GM12891 (cell line): Measurements from ENCODE around the gene BCAS1.
"Not testable (repeated sequence)": the region's sequence is repeated elsewhere in the genome, so short reads cannot be mapped to it uniquely, and the experiment has no call there.

ENCODE experiments used
- DNase-seq: peaks from one replicate; pipeline ENCODE4 v3.0.0; 2011; ENCODE audit warnings: low spot score; ENCODE audit not compliant: insufficient read length
- FAIRE-seq: peaks from 2 replicates; lab custom pipeline; 2011; peaks lifted over from hg19 to GRCh38; lab: Jason Lieb, UNC
- PAX5 ChIP-seq: IDR thresholded peaks from 2 replicates; pipeline ENCODE4 v1.6.1; 2011; ENCODE audit warnings: low read length, moderate library complexity, mild to moderate bottlenecking; ENCODE audit not compliant: insufficient read depth, severe bottlenecking
- POLR2A ChIP-seq: IDR thresholded peaks from 2 replicates; pipeline ENCODE4 v1.6.1; 2011; ENCODE audit warnings: low read depth, low read length, control low read depth
- POLR2AphosphoS5 ChIP-seq: IDR thresholded peaks from 2 replicates; pipeline ENCODE4 v1.6.1; 2011; ENCODE audit warnings: low read depth, low read length, control low read depth
- POU2F2 ChIP-seq: IDR thresholded peaks from 2 replicates; pipeline ENCODE4 v1.6.1; 2011; ENCODE audit warnings: low read depth, mild to moderate bottlenecking, control low read depth, low read length, moderate library complexity
- SPI1 ChIP-seq: IDR thresholded peaks from 2 replicates; pipeline ENCODE4 v1.6.1; 2011; ENCODE audit warnings: low read depth, low read length, control low read depth
- TAF1 ChIP-seq: IDR thresholded peaks from 2 replicates; pipeline ENCODE4 v1.6.1; 2011; ENCODE audit warnings: low read depth, low read length, control low read depth

Gene BCAS1

DNA sequence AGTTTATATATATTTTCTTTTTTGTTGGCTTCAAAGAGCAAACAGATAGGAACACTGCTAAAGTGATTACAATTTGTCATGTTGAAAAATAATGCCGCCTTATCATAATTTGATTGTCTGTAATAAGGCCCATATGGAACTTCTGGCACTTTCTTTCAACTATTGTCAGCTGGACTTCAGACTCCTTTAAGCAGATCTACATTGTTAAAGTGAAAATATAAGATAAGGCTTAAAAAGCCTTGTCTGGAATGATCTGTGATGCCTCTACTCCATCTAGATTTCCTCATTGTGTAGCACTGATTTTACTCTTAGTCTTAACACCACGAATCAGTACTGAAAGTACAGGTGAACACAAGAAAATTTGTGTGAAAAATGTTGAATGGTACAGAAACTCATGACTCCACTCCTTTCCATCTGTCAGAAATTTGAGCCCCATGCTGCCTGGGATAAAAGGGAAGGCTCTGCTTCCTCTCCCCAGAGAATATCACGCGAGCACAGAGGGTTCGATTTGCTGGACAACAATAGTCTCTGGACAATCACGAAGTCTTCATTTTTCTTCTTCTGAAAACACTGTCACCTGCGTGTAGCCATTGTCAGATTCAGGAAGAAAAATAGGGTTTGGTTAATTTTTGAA lies 56.0 kb downstream of the BCAS1 start:
- DNase-seq = no peak
- peak; percentile 60 for FAIRE-seq
- TF ChIP-seq POU2F2 (no peak), POLR2A (no peak), SPI1 (no peak), TAF1 (no peak), PAX5 (no peak), POLR2AphosphoS5 (no peak)

DNA sequence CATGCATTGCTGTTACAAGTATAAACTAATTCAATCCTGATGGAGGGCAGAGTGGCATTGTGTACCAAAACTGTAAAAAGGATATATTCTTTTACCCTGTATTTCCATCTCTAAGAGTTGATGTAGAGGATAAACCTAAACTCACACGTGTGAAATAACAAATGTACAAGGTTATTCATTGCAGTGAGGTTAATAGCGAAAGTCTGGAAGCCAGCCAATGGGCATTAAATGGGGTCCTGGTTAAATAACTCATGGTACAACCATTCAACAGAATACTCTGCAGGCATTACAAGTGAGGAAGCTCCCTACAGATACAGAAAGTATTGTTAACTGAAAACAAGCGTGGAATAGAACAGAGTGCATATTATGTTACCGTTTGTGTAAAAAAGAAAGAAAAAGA lies 56.9 kb downstream of the BCAS1 start:
- DNase-seq (no peak), FAIRE-seq (no peak)
- TF ChIP-seq SPI1 (no peak), POU2F2 (no peak), TAF1 (no peak), POLR2A (no peak), PAX5 (no peak), POLR2AphosphoS5 (no peak)

DNA sequence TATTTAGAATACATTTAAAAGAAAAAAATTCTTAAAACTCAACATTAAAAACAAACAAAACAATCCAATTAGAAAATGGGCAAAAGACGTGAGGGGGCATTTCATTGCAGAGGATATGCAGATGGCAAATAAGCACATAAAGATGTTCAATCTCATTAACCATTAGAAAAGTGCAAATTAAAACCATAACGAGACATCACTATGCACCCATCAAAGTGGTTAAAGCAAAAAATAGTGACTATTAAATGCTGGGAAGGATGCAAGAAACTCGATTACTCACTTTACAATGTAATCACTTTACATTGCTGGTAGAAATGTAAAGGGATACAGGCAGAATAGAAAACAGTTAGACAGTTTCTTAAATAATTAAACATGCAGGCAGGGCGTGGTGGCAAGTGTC lies 59.0 kb downstream of the BCAS1 start:
- FAIRE-seq (no peak), DNase-seq (no peak)
- TF ChIP-seq PAX5 (no peak), SPI1 (no peak), TAF1 (no peak), POU2F2 (no peak), POLR2AphosphoS5 (no peak)

DNA sequence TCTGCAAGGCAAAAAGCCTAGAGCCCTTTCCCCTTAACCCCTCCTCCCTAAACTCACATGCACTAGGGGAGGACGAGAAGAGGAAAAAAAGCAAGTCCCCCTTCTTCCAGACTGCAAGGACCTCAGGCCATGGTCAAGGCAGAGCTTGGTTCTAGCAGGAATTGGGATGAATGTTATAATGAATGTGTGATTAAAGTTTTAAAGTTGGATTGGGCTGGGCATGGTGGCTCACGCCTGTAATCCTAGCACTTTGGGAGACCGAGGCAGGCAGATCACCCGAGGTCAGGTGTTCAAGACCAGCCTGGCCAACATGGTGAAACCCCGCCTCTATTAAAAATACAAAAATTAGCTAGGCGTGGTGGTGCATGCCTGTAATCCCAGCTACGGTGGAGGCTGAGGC lies 64.2 kb downstream of the BCAS1 start:
- not testable (repeated sequence) for DNase-seq, FAIRE-seq

DNA sequence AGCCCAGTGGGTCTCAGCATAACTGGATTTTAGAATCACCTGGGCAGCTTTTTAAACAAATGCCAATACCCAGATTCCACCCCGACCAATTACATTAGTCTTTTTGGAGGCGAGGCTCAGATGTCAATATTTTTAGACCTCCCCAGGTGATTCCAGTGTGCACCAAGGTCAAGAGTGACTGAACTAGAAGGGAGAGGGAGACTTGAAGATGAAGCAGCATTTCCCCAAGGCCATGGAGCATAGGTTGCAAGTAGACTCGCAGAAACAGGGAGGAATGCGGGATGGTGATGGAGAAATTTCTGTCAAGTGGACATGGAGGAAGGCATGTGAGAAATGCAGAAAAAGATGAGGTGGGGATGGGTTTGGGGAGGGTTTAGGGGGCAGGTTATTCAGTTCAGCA lies 64.9 kb downstream of the BCAS1 start:
- no peak for DNase-seq
- TF ChIP-seq POLR2A = no peak
- FAIRE-seq = no peak

DNA sequence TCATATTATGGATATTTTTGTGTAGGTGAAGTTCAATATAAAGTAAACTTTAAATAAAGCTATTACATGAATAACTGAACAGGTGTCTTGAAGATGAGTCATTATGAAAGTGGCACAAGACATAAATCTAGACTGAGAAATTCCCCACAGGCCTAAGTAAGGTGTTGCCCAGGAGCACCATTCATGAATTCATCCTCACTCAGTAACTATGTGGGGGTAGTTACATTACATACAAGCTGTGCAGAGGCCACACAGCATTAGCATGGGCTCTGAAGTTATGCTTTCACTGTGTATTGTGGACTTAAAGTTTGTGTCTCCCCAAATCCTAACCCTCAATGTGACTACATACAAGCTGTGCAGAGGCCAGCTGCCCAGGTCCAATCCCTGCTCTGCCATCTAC lies 65.9 kb downstream of the BCAS1 start:
- peak; percentile 89 for FAIRE-seq
- TF ChIP-seq PAX5 (no peak), TAF1 (no peak), POLR2A (no peak), POLR2AphosphoS5 (no peak), POU2F2 (no peak), SPI1 (no peak)

DNA sequence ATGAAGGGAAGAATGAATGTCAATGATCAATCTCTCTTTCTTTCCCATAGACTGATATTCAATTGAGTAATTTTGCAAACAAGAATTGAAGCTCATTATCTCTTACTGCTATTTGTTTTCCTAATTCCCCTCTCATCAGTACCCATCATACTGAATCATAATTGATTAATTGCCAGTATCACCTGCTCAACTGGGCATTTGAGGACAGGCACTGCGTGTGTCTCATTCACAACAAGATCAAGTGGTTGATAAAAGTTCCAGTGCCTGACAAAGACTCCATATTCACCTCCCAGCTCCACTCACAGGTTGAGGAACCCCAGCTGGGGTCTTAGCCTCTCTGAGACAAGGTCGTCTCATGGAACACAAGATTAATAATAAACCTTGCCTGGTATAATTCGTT lies 67.7 kb downstream of the BCAS1 start:
- TF ChIP-seq POLR2A = no peak
- no peak for TF ChIP-seq SPI1
- TF ChIP-seq POU2F2 = no peak
- no peak for TF ChIP-seq TAF1
- no peak for TF ChIP-seq POLR2AphosphoS5
- no peak for TF ChIP-seq PAX5
- FAIRE-seq = no peak

More for the DNA sequence above, 65.9 kb downstream of the BCAS1 start:
- no peak for DNase-seq

DNA sequence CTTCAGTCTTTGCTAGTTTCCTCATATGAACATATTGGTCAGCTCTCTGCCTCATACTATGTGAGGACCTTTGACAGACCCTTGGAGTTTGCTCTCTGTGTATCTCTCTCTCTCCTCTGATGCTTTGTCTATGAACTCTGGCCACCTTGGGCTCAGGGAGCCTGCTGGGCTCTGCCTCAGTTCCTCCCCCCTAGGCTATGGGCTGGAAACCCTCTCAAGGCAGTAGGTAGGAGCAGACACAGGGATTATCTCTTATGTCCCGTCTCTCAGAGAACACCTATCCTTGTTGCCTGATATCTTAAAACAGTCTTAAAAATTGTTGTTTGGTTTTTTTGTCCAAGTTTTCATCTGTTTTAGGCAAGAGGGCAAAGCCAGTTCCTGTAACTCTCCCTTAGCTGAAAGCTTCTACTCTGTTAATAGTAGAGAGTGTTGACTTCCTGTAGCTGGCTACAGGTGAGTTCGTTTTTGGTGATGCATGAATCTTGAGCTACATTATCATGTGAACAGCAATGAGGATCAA lies 68.3 kb downstream of the BCAS1 start:
- FAIRE-seq = no peak

More for the DNA sequence above, 67.7 kb downstream of the BCAS1 start:
- no peak for DNase-seq

DNA sequence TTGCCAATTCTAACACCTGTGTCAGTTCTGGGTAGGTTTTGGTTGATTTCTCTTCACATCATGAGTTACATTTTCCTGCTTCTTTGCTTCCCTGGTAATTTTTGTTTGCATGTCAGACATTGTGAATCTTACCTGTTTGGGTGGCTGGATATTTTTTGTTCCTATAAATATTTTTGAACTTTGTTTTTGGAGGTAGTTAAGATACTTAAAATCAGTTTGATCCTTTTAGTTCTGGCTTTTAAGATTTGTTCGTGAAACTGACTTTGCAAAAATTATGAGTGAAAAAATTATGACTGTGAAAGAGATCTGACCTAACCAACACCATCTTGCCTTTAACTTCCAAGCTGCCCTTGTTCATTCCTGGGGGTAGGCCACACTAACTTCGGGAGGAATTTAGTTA lies 69.5 kb downstream of the BCAS1 start:
- no peak for TF ChIP-seq SPI1
- TF ChIP-seq PAX5 = no peak
- no peak for TF ChIP-seq POLR2A
- TF ChIP-seq POU2F2 = no peak
- no peak for TF ChIP-seq TAF1
- TF ChIP-seq POLR2AphosphoS5 = no peak
- DNase-seq (no peak), FAIRE-seq (no peak)

More for the DNA sequence above, 68.3 kb downstream of the BCAS1 start:
- TF ChIP-seq POU2F2 (no peak), PAX5 (no peak), SPI1 (no peak), POLR2A (no peak), TAF1 (no peak), POLR2AphosphoS5 (no peak)
- DNase-seq = no peak

DNA sequence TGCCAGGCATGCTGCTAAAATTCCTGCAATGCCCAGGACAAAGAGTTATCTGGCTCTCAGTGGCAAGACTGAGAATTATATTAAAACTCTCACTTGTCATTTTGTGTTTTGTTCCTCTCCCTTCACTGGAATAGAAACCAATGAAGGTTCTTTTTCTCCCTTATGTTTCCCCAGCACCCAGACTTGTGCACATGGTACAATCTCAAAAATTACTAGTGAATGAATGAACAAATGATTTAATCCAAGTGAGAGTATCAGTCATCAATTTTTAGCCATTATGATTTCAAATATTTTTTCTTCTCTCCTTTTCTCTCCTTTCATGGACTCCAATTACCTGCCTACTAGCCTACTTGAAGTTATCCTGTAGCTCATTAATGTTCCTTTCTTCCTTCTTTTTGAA lies 70.1 kb downstream of the BCAS1 start:
- FAIRE-seq = no peak
- DNase-seq = no peak
- TF ChIP-seq SPI1 (no peak), PAX5 (no peak), POLR2AphosphoS5 (no peak), POLR2A (no peak), TAF1 (no peak), POU2F2 (no peak)

DNA sequence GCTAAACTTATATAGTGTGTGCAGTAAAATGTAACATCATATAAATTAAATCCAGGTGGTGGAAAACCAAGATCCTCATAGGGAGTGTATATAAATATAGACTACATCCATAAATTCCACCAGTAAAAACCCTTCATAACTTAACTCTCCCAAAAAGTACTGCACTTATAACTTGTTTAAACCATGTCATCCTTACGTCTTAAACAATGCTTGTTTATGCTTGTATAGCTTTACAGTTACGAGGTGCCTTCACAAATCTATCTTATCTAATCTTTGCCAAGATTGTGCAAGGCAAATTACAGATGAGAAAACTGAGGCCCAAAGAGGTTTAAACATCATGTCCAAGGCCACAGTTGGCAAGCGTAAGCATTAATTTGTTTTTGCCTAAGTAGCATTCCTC lies 71.3 kb downstream of the BCAS1 start:
- FAIRE-seq = peak; percentile 33
- TF ChIP-seq POU2F2 (no peak), SPI1 (no peak), POLR2A (no peak), POLR2AphosphoS5 (no peak), TAF1 (no peak), PAX5 (no peak)
- no peak for DNase-seq
